Type B pancreatic cell (in vitro differentiated cells): ENCODE data around the gene WFDC11. TPM values are rescaled to one million over a fixed set of nuclear protein-coding genes. Genes with fewer than 3 reads are reported as not detected.
"Not testable (repeated sequence)": the region's sequence is repeated elsewhere in the genome, so short reads cannot be mapped to it uniquely, and the experiment has no call there.

ENCODE experiments used
- DNase-seq: peaks from one replicate; pipeline ENCODE4 v3.0.0; 2021; ENCODE audit warnings: mixed read lengths; ENCODE audit not compliant: unreplicated experiment; ENCODE audit errors: extremely low spot score
- H3K27ac Mint-ChIP-seq: 2 replicates; pipeline ENCODE4 v1.8.0; 2021; ENCODE audit warnings: mild to moderate bottlenecking, mixed read lengths
- H3K27me3 Mint-ChIP-seq: 2 replicates; pipeline ENCODE4 v1.8.0; 2021; ENCODE audit warnings: mixed read lengths
- H3K36me3 Mint-ChIP-seq: 2 replicates; pipeline ENCODE4 v1.8.0; 2021; ENCODE audit warnings: mixed read lengths
- H3K4me1 Mint-ChIP-seq: one replicate; pipeline ENCODE4 v1.8.0; 2021; ENCODE audit warnings: mixed read lengths; ENCODE audit not compliant: unreplicated experiment
- H3K4me3 Mint-ChIP-seq: 2 replicates; pipeline ENCODE4 v1.8.0; 2021; ENCODE audit warnings: mild to moderate bottlenecking, mixed read lengths
- H3K9me3 Mint-ChIP-seq: 2 replicates; pipeline ENCODE4 v1.8.0; 2021; ENCODE audit warnings: mixed read lengths
- CTCF ChIP-seq: fragments of 200-600 bp; sonication (generic); conservative IDR thresholded peaks from 2 replicates; pipeline ENCODE4 v1.5.0; 2021; ENCODE audit warnings: antibody characterized with exemption, mild to moderate bottlenecking
- total RNA-seq: library from RNA; stranded (reverse); gene quantifications from 2 replicates; pipeline ENCODE4 v1.2.1, GENCODE V29; 2021; ENCODE audit warnings: low replicate concordance

WFDC11 gene
- total RNA-seq, 1 donor from 2014 or later = not detected

GRCh38 chr20:45685896-45686295 is 15.9 kb upstream of the WFDC11 start:
- no peak for DNase-seq
- H3K36me3 Mint-ChIP-seq = no peaks in the 10 kb centered on the region
- peak; percentile 46 for TF ChIP-seq CTCF
- peaks cover 27% of the 10 kb centered on the region for H3K27me3 Mint-ChIP-seq
- no peak overlapping the region for H3K4me3 Mint-ChIP-seq
- no peaks in the 10 kb centered on the region for H3K9me3 Mint-ChIP-seq
- no peak overlapping the region for H3K27ac Mint-ChIP-seq
- no peaks in the 10 kb centered on the region for H3K4me1 Mint-ChIP-seq

- TF ChIP-seq CTCF = no peak
- Mint-ChIP-seq H3K36me3 (no peaks in the 10 kb centered on the region), H3K27me3 (peaks cover 18% of the 10 kb centered on the region), H3K4me1 (no peaks in the 10 kb centered on the region), H3K9me3 (no peaks in the 10 kb centered on the region), H3K4me3 (no peak overlapping the region), H3K27ac (no peak overlapping the region)
- no peak for DNase-seq
Measured at GRCh38 chr20:45679650-45680049, 9.6 kb upstream of the WFDC11 start.

GRCh38 chr20:45672765-45673164 is 2.7 kb upstream of the WFDC11 start:
- H3K9me3 Mint-ChIP-seq = peaks cover 5% of the 10 kb centered on the region
- no peak for TF ChIP-seq CTCF
- DNase-seq = no peak
- peaks cover 26% of the 10 kb centered on the region for H3K27me3 Mint-ChIP-seq
- H3K27ac Mint-ChIP-seq = no peak overlapping the region
- no peak overlapping the region for H3K4me3 Mint-ChIP-seq
- H3K36me3 Mint-ChIP-seq = no peaks in the 10 kb centered on the region
- H3K4me1 Mint-ChIP-seq = no peaks in the 10 kb centered on the region

- H3K27ac Mint-ChIP-seq, H3K36me3 Mint-ChIP-seq, H3K9me3 Mint-ChIP-seq, H3K4me1 Mint-ChIP-seq, H3K4me3 Mint-ChIP-seq, DNase-seq: not testable (repeated sequence)
- H3K27me3 Mint-ChIP-seq = peaks cover 14% of the 10 kb centered on the region
Measured at GRCh38 chr20:45657038-45657437, 13.0 kb downstream of the WFDC11 start.

- H3K27me3 Mint-ChIP-seq = peaks cover 14% of the 10 kb centered on the region
- H3K36me3 Mint-ChIP-seq = not testable (repeated sequence)
Measured at GRCh38 chr20:45651726-45652125, 18.3 kb downstream of the WFDC11 start.

GRCh38 chr20:45649312-45649863 is 20.7 kb downstream of the WFDC11 start:
- Mint-ChIP-seq H3K27ac (no peak overlapping the region), H3K27me3 (peaks cover 7% of the 10 kb centered on the region), H3K4me1 (no peaks in the 10 kb centered on the region), H3K4me3 (no peak overlapping the region), H3K36me3 (no peaks in the 10 kb centered on the region), H3K9me3 (no peaks in the 10 kb centered on the region)
- no peak for TF ChIP-seq CTCF
- no peak for DNase-seq

More at GRCh38 chr20:45651726-45652125, 18.3 kb downstream of the WFDC11 start:
- H3K9me3 Mint-ChIP-seq, H3K4me3 Mint-ChIP-seq, DNase-seq, H3K27ac Mint-ChIP-seq, H3K4me1 Mint-ChIP-seq: not testable (repeated sequence)
